GM12878 (cell line): ENCODE results near the gene OGFRL1. TPM values are rescaled to one million over a fixed set of nuclear protein-coding genes. Genes with fewer than 3 reads are reported as not detected.

Experiments
- ATAC-seq: fragments of 200-7000 bp; cut with Tn5 transposase; 3 replicates; pipeline ENCODE4 v1.9.1; 2020; ENCODE audit warnings: mild to moderate bottlenecking, moderate library complexity
- BruUV-seq: library from RNA; stranded (reverse); fragments of 400-500 nt; replicated peaks from 2 replicates; lab custom pipeline; 2021; lab: Mats Ljungman, UMichigan
- CTCF ChIA-PET: fragments of 300-600 bp; sonication (Branson Sonifier 250); formaldehyde crosslinking; extraction: SDS; loops from one replicate; lab custom pipeline; 2021; ENCODE audit warnings: inconsistent platforms; lab: Yijun Ruan, JAX
- POLR2A ChIA-PET: fragments of 350-600 bp; formaldehyde crosslinking; extraction: SDS; loops from one replicate; lab custom pipeline; 2021; ENCODE audit warnings: inconsistent platforms; lab: Charles Lee
- RAD21 ChIA-PET: fragments of 300-600 bp; sonication (Branson Sonifier 250); formaldehyde crosslinking; loops from one replicate; lab custom pipeline; 2023; ENCODE audit warnings: antibody characterized with exemption; ENCODE audit not compliant: unreplicated experiment; lab: Charles Lee
- SMC1A ChIA-PET: fragments of 300-600 bp; sonication (Branson Sonifier 250); formaldehyde crosslinking; loops from one replicate; lab custom pipeline; 2023; ENCODE audit not compliant: unreplicated experiment, uncharacterized antibody; lab: Charles Lee
- DNase-seq: peaks from one replicate; pipeline ENCODE4 v3.0.0-alpha.2; 2011; ENCODE audit warnings: low read depth, low spot score
- FAIRE-seq: peaks from 3 replicates; lab custom pipeline; 2011; peaks lifted over from hg19 to GRCh38; lab: Jason Lieb, UNC
- H2AFZ ChIP-seq: 2 replicates; pipeline ENCODE4 v1.6.0; 2011; ENCODE audit warnings: low read depth, low read length, control low read depth; ENCODE audit not compliant: control insufficient read depth
- H3K27ac ChIP-seq: 2 replicates; pipeline ENCODE4 v1.5.1; 2011; ENCODE audit warnings: control low read depth; ENCODE audit not compliant: control insufficient read depth, insufficient read depth
- H3K27me3 ChIP-seq, 2 experiments: replicated peaks in 1 of 2; 2 replicates each; pipeline versions ENCODE4 v1.6.0 to v1.6.1; 2011; ENCODE audit warnings: low read length in 1 of 2; ENCODE audit not compliant: control insufficient read depth in 2 of 2, insufficient read depth in 2 of 2
- H3K36me3 ChIP-seq, 2 experiments: 2 replicates each; pipeline ENCODE4 v1.5.1; 2011; ENCODE audit warnings: low read length in 1 of 2; ENCODE audit not compliant: control insufficient read depth in 2 of 2, insufficient read depth in 2 of 2
- H3K4me1 ChIP-seq: 2 replicates; pipeline ENCODE4 v1.6.1; 2011; ENCODE audit warnings: mild to moderate bottlenecking, low read length, moderate library complexity, mixed read lengths; ENCODE audit not compliant: control insufficient read depth, insufficient read depth
- H3K4me2 ChIP-seq: 2 replicates; pipeline ENCODE4 v1.6.0; 2011; ENCODE audit warnings: control low read depth; ENCODE audit not compliant: control insufficient read depth, insufficient read depth
- H3K4me3 ChIP-seq: fragments of 200-600 bp; sonication (generic); 2 replicates; pipeline ENCODE4 v1.5.1; 2016
- H3K79me2 ChIP-seq: 2 replicates; pipeline ENCODE4 v1.6.0; 2011; ENCODE audit warnings: low read length; ENCODE audit not compliant: control insufficient read depth, insufficient read depth
- H3K9ac ChIP-seq: 2 replicates; pipeline ENCODE4 v1.8.0; 2011; ENCODE audit warnings: low read length, control low read depth, mixed read lengths; ENCODE audit not compliant: control insufficient read depth, insufficient read depth
- H3K9me3 ChIP-seq: replicated peaks from 3 replicates; pipeline ENCODE4 v1.5.1; 2011; ENCODE audit warnings: mild to moderate bottlenecking, low read length; ENCODE audit not compliant: control insufficient read depth, insufficient read depth
- H4K20me1 ChIP-seq: 2 replicates; pipeline ENCODE4 v1.6.0; 2011; ENCODE audit not compliant: control insufficient read depth, insufficient read depth
- EED ChIP-seq: sonication (generic); IDR thresholded peaks from 2 replicates; pipeline ENCODE4 v1.6.1; 2016; ENCODE audit warnings: antibody characterized with exemption, low read depth
- FOXM1 ChIP-seq: IDR thresholded peaks from 2 replicates; pipeline ENCODE4 v1.6.1; 2012; ENCODE audit warnings: low read depth, mild to moderate bottlenecking, inconsistent platforms, low read length, moderate library complexity
- ZNF592 ChIP-seq: fragments of 450-650 bp; IDR thresholded peaks from 2 replicates; pipeline ENCODE4 v1.6.1; 2017; ENCODE audit warnings: mild to moderate bottlenecking, moderate library complexity
- WGBS: methylation state at CpG from one replicate; pipeline ENCODE4 v1.1.6; 2016; ENCODE audit warnings: low lambda C conversion rate; ENCODE audit not compliant: insufficient replicate concordance, insufficient coverage; ENCODE audit errors: missing lambda C conversion rate; 5-methylcytosine and 5-hydroxymethylcytosine counted together
- in situ Hi-C: fragments of 300-500 bp; cut with MboI; formaldehyde crosslinking; loops from 9 replicates; pipeline ENCODE4 v1.14.3; 2018; ENCODE audit warnings: mixed read lengths
- intact Hi-C: fragments of 100-400 bp; cut with micrococcal nuclease; formaldehyde crosslinking; loops from one replicate; pipeline ENCODE4 v1.14.2; 2022; ENCODE audit not compliant: unreplicated experiment
- polyA plus RNA-seq, 11 experiments: library from polyadenylated mRNA; depleted of rRNA in 4 of 11; unstranded in 6 of 11; stranded (reverse) in 5 of 11; fragments of >200 nt; fragmentation: Nextera tagmentation in 4 of 11; fragmentation: Illumina TruSeq in 1 of 11; extraction: Ambion mirVana in 4 of 11; extraction: Trizol in 1 of 11; gene quantifications; 1 replicate in 1 of 11; 2 replicates in 10 of 11; pipeline versions ENCODE4 v1.2.1 to v1.2.3, GENCODE V29; 2011 to 2016; ENCODE audit warnings: inconsistent platforms in 2 of 11, missing spikeins in 2 of 11, low read depth in 1 of 11
- total RNA-seq, 4 experiments: library from RNA; depleted of rRNA in 3 of 4; stranded (reverse); fragments of >200 nt in 3 of 4; fragmentation: Illumina TruSeq in 1 of 4; extraction: Trizol in 1 of 4; gene quantifications; 2 replicates each; pipeline versions ENCODE4 v1.2.1 to v1.2.3, GENCODE V29; 2013 to 2021
- TF ChIP-seq, protein P1 (sequence below): fragments of 450-650 bp; IDR thresholded peaks from 2 replicates; pipeline ENCODE4 v1.6.1; 2017; ENCODE audit warnings: low read depth, mild to moderate bottlenecking, moderate library complexity
- TF ChIP-seq, protein P2 (sequence below): IDR thresholded peaks from 2 replicates; pipeline ENCODE4 v1.6.1; 2011; ENCODE audit warnings: borderline replicate concordance, low read depth, mild to moderate bottlenecking, moderate library complexity, low read length; ENCODE audit not compliant: insufficient read depth, poor library complexity, severe bottlenecking

OGFRL1 gene
- total and polyA plus RNA-seq, 10 of the 15 experiments (the other 5 are each of a cell fraction or from before 2014, with no cell fraction given) = 0.24 to 5.8 (median 2.3) TPM

DNA sequence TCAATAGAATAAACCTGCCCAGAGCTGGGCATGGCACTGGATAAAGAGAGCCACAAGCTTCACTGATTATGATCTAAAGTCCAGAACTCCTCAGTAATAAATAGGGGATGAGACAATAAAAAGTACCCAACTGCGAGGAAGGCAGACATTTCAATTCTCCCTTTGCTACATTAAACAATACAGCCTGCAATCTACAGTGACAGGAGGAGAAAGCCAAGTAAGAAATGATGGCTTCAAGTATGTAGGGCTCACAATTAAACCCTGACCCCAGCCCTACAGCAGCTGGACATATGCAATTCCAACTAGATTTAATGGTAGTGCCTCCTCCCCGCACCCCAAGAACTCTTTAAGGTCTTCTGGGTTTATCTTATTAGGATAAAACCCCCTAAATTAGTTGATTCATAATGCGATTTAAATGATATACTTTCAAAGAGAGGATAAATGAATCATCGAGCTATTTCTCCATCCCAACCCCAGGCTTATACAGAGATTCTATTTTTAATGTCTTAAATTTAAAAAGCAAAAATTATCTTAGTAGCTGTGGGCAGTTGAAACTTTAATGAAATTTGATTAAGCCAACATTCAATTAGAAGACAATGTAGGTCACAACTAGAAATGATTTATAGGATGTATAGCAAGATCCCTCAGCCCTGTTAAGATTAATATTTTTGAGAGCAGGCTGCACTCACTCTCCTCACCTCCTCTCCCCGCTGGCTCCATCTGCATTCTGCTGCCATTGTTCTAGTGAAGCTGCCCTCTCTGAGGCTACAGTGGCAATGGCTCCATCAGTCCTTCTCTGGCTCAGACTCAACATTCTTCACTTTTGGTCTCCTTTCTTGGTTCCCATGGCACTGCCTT is 57.1 kb downstream of the OGFRL1 start:
- FAIRE-seq (no peak), ATAC-seq (peak; percentile 38), DNase-seq (no peak)
- intact Hi-C loops (loop anchor here (2.0 kb wide), 1 partner anchor 57 kb away; the partner anchor contains the start of gene OGFRL1), in situ Hi-C loops (no loop called here)
- 0 out of 2 replicates have a peak, but pooled peaks have one; percentile 30 for TF ChIP-seq EED
- TF ChIP-seq, protein P1, sequence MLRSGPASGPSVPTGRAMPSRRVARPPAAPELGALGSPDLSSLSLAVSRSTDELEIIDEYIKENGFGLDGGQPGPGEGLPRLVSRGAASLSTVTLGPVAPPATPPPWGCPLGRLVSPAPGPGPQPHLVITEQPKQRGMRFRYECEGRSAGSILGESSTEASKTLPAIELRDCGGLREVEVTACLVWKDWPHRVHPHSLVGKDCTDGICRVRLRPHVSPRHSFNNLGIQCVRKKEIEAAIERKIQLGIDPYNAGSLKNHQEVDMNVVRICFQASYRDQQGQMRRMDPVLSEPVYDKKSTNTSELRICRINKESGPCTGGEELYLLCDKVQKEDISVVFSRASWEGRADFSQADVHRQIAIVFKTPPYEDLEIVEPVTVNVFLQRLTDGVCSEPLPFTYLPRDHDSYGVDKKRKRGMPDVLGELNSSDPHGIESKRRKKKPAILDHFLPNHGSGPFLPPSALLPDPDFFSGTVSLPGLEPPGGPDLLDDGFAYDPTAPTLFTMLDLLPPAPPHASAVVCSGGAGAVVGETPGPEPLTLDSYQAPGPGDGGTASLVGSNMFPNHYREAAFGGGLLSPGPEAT = no peak
- ChIA-PET RAD21 (interaction anchor here (0.8 kb wide), 1 partner anchor 155 kb away, joined by 3 read pairs; no protein-coding TSS in a partner anchor), POLR2A (interaction anchor here (1.4 kb wide), 1 partner anchor 57 kb away, joined by 3 read pairs; the partner anchor contains the start of gene OGFRL1), SMC1A (interaction anchor here (0.6 to 1.3 kb wide), 3 partner anchors 11 to 99 kb away, joined by 3 to 4 read pairs (median 4); no protein-coding TSS in a partner anchor), CTCF (interaction anchor here (0.6 to 1.3 kb wide), 4 partner anchors 97 to 165 kb away, joined by 3 to 5 read pairs (median 4); no protein-coding TSS in a partner anchor)
- H3K36me3 ChIP-seq = no peaks in the 10 kb centered on the region
- no peaks in the 10 kb centered on the region for H3K9me3 ChIP-seq
- no peaks in the 10 kb centered on the region for H3K79me2 ChIP-seq
- H3K27me3 ChIP-seq = no peaks in the 10 kb centered on the region
- no peak overlapping the region for H3K4me2 ChIP-seq
- H3K27ac ChIP-seq = no peak overlapping the region
- 46% methylated on average over 5 of the region's 5 CpGs for WGBS
- H2AFZ ChIP-seq = no peak overlapping the region
- H4K20me1 ChIP-seq = no peaks in the 10 kb centered on the region
- H3K4me3 ChIP-seq = no peak overlapping the region
- H3K4me1 ChIP-seq = no peaks in the 10 kb centered on the region
- H3K9ac ChIP-seq = no peak overlapping the region
- no TSS peak for BruUV-seq

DNA sequence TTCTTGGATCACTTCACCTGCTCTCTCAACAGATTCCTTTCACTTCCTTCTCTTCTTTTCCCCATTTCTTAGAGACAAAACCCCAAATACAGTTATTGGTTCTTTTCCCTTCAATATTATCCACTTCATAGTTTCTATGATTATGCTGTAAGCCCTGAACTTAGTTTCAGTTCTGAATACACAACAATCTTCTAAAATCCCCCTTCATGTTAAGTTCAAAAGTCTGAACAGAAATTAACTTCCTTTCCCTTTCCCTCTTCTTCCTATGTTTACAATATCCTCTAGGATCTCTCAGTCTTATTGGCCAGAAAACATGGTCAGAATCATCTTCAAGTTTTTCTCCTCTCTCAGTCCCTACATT is 57.7 kb downstream of the OGFRL1 start:
- no peaks in the 10 kb centered on the region for H3K27me3 ChIP-seq
- no TSS peak for BruUV-seq
- no peaks in the 10 kb centered on the region for H3K4me1 ChIP-seq
- no peak for FAIRE-seq
- ChIA-PET CTCF (interaction anchor here (0.9 to 1.0 kb wide), 2 partner anchors 98 to 155 kb away, joined by 3 read pairs; no protein-coding TSS in a partner anchor), RAD21 (no interaction called here), POLR2A (interaction anchor here (1.4 kb wide), 1 partner anchor 58 kb away, joined by 3 read pairs; the partner anchor contains the start of gene OGFRL1), SMC1A (interaction anchor here (0.6 kb wide), 1 partner anchor 98 kb away, joined by 3 read pairs; no protein-coding TSS in a partner anchor)
- H3K36me3 ChIP-seq = no peaks in the 10 kb centered on the region
- H3K4me2 ChIP-seq = no peak overlapping the region
- no peak overlapping the region for H2AFZ ChIP-seq
- no peak for DNase-seq
- no peaks in the 10 kb centered on the region for H3K9me3 ChIP-seq
- intact Hi-C loops (loop anchor here (2.0 kb wide), 1 partner anchor 58 kb away; the partner anchor contains the start of gene OGFRL1), in situ Hi-C loops (no loop called here)
- no peak overlapping the region for H3K9ac ChIP-seq
- ATAC-seq = peak; percentile 47
- no peaks in the 10 kb centered on the region for H3K79me2 ChIP-seq
- H3K27ac ChIP-seq = no peak overlapping the region
- H3K4me3 ChIP-seq = no peak overlapping the region
- no peaks in the 10 kb centered on the region for H4K20me1 ChIP-seq
- TF ChIP-seq FOXM1 (no peak), ZNF592 (no peak)
- TF ChIP-seq, protein P2, sequence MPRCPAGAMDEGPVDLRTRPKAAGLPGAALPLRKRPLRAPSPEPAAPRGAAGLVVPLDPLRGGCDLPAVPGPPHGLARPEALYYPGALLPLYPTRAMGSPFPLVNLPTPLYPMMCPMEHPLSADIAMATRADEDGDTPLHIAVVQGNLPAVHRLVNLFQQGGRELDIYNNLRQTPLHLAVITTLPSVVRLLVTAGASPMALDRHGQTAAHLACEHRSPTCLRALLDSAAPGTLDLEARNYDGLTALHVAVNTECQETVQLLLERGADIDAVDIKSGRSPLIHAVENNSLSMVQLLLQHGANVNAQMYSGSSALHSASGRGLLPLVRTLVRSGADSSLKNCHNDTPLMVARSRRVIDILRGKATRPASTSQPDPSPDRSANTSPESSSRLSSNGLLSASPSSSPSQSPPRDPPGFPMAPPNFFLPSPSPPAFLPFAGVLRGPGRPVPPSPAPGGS = no peak
